ENCODE data around the gene TMEM132C.

TMEM132C gene

GRCh38 chr12:128726886-128727285 lies 459.9 kb downstream of the TMEM132C start:
- in situ Hi-C loops (cut with MboI; ENCODE audit: low sequenced_read_pairs, unreplicated experiment), result no loop called here
- TF ChIP-seq, protein P1, sequence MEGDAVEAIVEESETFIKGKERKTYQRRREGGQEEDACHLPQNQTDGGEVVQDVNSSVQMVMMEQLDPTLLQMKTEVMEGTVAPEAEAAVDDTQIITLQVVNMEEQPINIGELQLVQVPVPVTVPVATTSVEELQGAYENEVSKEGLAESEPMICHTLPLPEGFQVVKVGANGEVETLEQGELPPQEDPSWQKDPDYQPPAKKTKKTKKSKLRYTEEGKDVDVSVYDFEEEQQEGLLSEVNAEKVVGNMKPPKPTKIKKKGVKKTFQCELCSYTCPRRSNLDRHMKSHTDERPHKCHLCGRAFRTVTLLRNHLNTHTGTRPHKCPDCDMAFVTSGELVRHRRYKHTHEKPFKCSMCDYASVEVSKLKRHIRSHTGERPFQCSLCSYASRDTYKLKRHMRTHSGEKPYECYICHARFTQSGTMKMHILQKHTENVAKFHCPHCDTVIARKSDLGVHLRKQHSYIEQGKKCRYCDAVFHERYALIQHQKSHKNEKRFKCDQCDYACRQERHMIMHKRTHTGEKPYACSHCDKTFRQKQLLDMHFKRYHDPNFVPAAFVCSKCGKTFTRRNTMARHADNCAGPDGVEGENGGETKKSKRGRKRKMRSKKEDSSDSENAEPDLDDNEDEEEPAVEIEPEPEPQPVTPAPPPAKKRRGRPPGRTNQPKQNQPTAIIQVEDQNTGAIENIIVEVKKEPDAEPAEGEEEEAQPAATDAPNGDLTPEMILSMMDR (IDR thresholded peaks at IDR 0.05; ENCODE audit: borderline replicate concordance, control extremely low read depth, extremely low read depth, insufficient read depth, missing control alignments), result no peak
- no peak for DNase-seq (ENCODE audit: low spot score)

GRCh38 chr12:128727461-128727860 lies 460.5 kb downstream of the TMEM132C start:
- in situ Hi-C loops (cut with MboI; ENCODE audit: low sequenced_read_pairs, unreplicated experiment), result no loop called here
- TF ChIP-seq, protein P1 (IDR thresholded peaks at IDR 0.05; ENCODE audit: borderline replicate concordance, control extremely low read depth, extremely low read depth, insufficient read depth, missing control alignments), result no peak
- no peak for DNase-seq (ENCODE audit: low spot score)

DNA sequence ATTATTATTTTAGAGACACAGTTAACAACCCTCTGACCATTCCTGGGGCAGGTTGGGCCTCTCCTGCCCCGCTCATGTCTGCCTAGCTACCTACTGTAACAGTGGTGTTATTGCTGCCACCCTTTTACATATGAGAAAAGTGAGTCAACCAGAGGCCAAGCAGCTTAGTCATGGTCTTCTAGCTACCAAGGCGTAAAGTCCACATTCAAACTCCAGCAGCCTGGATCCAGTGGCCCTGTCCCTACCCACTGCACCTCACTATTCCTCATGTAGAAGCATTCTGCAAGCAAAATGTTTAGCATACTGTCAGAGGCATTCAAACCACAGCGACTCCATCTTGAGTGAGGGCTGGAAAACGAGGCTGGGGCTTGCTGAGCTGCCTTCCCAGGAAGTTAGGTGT lies 461.0 kb downstream of the TMEM132C start:
- TF ChIP-seq, protein P1 (IDR thresholded peaks at IDR 0.05; ENCODE audit: borderline replicate concordance, control extremely low read depth, extremely low read depth, insufficient read depth, missing control alignments), result no peak
- DNase-seq (ENCODE audit: low spot score), result no peak
- in situ Hi-C loops (cut with MboI; ENCODE audit: low sequenced_read_pairs, unreplicated experiment), result no loop called here

- DNase-seq (ENCODE audit: low spot score), result no peak
- in situ Hi-C loops (cut with MboI; ENCODE audit: low sequenced_read_pairs, unreplicated experiment), result no loop called here
- TF ChIP-seq, protein P1 (IDR thresholded peaks at IDR 0.05; ENCODE audit: borderline replicate concordance, control extremely low read depth, extremely low read depth, insufficient read depth, missing control alignments), result no peak
These were observed 462.7 kb downstream of the TMEM132C start for GRCh38 chr12:128729628-128730121.

DNA sequence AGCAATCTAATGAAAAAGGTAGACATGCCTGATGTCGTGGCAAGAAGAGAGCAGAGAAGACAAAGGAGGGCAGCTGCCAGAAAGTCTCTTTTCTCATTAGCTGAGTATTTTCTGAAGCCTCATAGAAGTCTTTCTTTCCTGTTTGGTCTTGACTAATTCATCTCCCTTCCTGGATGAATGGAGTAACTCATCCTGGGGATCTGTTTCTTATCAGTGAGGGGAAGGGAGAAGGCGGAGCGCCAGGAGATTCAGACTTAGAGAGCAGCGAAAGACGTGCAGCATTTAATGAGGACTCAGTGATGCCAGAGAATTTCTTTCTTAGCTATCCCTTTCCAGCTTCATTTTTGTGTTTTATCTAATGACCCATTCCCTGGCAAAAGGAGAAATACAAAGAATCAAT lies 467.4 kb downstream of the TMEM132C start:
- TF ChIP-seq, protein P1 (IDR thresholded peaks at IDR 0.05; ENCODE audit: borderline replicate concordance, control extremely low read depth, extremely low read depth, insufficient read depth, missing control alignments), result no peak
- DNase-seq (ENCODE audit: low spot score), result no peak
- in situ Hi-C loops (cut with MboI; ENCODE audit: low sequenced_read_pairs, unreplicated experiment), result no loop called here

DNA sequence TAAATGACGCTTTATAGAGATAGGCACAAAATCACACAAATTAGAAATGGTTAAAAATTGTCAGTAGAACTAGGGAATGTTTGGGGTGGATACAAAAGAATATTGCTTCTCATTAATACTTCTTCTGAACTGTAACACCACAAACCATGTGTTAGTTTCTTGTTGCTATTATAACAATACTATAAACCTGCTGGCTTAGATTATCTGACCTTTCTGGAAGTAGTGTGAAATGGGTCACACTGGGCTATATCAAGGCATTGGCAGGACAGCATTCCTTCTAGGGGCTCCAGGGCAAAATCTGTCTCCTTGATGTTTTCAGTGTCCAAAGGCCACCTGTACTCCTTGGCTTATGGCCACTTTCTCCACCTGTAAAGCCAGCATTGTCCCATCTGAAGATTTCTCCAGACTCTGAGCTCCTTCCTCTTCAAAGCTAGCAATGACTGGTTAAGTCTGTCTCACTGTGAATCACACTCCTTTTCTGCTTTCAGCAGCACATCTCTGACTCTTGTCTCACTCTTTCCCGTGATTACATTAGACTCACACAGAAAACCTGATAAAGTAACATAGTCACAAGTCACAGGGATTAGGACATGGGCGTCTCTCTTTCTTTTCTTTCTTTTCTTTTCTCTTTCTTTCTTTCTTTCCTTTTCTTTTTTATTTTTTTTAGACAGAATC lies 470.5 kb downstream of the TMEM132C start:
- no peak for DNase-seq (ENCODE audit: low spot score)
- in situ Hi-C loops (cut with MboI; ENCODE audit: low sequenced_read_pairs, unreplicated experiment), result no loop called here

More for the DNA sequence above, 470.5 kb downstream of the TMEM132C start:
- TF ChIP-seq, protein P1 (IDR thresholded peaks at IDR 0.05; ENCODE audit: borderline replicate concordance, control extremely low read depth, extremely low read depth, insufficient read depth, missing control alignments), result no peak

All from GM13976 (cell line).